ENCODE measurements around the gene ZNF32.

The ZNF32 gene

DNA sequence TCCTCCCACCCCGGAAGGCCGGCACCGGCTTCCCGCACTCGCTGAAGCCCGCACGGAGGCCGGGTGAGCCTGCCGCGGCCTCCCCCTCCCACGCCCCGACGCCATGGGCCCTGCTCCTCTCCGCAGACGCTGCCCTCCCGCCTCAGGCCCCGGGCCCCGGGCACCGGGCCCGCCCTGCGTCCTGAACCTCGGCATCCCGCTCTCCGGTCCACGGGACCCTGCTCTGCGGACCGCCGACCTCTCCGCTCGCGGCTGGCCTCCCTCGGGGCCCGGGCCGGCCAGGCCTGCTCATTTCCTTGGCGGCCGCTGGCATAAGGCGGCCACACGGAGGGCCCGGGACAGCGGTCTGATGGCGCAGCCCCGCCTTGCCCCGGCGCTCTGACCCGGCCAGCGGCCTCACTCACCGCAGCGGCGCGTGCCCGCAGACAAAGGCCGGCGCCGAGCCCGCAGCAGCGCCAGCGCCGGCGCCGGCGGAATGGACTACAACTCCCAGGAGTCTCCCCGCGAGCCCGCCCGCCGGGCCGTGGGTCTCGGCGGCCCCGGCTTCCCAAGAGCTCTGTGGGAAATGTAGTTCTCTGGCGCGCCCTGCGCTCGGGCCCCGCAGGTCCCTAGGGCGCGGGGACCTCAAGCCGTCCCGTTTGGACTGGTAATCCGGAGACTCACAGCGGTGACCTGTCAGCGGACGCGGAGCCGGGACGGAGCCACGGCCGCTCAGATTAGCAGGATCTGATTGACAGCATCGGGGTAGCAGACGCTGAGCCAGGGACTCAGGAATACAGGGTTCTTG, at the start of gene ZNF32:
TSS of gene ZNF32 (minus strand) at position 484 of the 787 bp plus-strand sequence. CDS start 2,748 bp downstream, outside the sequence.
- DNase-seq, result peak; percentile 44 to 56

GRCh38 chr10:43698156-43698555, 49.5 kb upstream of the ZNF32 start:
- no peak for DNase-seq

DNA sequence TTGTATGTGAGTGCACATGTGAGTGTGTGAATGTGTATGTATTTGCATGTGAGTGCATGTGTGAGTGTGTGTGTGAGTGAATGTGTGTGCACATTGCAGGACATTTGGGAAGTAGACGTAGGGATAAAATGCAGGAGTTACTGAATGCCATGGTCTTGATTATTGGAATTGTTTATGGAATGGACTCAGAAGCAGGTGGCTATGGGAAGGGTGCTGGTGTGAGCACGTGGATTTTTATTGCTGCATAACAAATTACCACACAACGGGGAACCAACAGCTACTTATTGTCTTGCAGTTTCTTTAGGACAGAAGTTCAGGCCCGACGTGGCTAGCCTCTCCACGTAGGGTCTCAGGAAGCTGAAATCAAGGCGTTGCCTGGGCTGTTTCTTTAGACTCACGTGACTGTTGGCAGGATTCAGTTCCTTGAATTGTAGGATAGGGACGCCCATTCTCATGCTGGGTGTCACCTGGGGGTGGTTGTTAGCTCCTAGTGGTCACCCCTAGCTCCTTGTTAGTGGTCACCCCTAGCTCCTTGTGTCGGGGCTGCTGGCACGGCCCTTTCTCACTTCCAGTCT, 48.3 kb upstream of the ZNF32 start:
- no peak for DNase-seq

- DNase-seq, result no peak
These were observed 47.0 kb upstream of the ZNF32 start for GRCh38 chr10:43695730-43696129.

GRCh38 chr10:43695321-43695720, 46.6 kb upstream of the ZNF32 start:
- no peak for DNase-seq

- DNase-seq, result no peak
These were observed 45.8 kb upstream of the ZNF32 start for GRCh38 chr10:43694526-43694925.

DNA sequence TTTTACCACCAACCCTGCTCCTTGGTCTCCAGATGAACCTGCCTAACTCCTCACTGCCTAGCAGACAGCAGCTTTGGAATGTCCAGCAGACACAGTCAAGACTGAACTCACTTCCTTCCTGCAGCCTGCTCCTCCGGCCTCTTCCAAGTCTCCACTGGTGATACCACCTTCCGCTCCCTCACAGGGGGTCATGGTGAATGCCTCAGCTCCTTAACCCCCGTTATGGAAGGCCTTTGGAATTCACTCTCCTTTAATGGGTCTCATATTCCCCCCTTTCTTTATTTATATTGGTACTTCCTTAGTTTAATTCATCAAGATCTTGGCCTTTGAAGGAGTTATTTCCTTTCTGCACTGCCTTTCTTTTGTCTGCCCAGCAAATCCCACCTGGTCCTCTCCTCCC, 44.9 kb upstream of the ZNF32 start:
- no peak for DNase-seq

DNA sequence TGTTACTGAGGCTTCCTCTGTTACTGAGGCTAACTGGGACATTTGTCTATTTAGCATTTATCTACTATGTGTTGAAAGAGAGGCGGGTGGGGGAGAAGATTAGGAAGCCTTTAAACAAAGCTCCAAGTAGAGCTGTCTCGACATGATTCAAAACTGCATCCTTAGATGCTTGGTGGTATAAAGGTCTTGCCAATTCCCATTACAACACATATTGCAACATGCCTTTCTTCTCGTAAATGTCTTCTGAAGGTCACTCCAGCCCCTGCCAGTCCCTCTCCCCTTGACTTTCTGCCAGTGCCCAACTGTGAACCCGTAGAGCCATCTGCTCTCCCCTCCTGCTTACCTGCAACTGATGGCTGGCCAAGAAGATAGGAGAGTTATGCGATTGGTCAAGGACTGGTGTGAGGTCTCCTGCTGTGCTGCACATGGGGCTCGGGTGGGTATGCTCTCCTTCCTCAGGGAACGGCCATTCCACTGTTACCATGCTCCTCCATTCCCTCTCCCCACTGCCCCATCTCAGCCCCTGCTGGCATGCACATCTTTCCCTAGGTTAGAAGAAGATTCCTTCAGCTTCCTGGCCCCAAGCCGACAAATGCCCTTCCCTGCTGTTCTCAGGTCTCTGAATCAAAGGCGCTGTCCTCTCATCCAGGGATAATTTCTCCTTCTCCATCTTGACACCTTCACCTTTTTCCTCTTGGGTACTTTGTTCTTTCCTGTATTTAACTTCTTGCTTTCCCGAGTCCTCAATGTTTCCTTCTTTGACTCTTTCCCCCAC, 43.6 kb upstream of the ZNF32 start:
- DNase-seq, result no peak

DNA sequence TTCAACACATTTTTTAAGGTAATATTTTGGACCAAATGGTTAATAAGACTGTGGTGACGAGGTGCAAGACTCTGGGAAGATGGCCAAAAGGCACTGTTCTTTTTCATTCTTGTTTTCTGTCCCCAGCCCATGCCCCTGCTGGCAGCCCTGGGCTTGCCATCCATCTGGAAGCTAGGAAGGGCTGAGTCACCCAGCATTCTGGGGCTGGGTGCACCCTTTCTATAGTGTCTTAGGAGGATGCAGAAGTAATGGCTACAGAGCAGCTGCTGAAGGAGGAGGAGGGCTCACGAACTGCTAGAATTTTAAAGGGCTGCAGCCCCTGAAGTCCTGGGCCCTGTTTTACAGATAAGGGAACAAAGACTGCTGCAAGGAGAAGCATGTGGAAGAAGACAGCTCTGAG, 42.8 kb upstream of the ZNF32 start:
- no peak for DNase-seq

GRCh38 chr10:43689955-43690771, 41.5 kb upstream of the ZNF32 start:
- peak; percentile 61 to 71 for DNase-seq

- DNase-seq, result peak; percentile 11 to 67
These were observed 40.9 kb upstream of the ZNF32 start for GRCh38 chr10:43689618-43689954.

DNA sequence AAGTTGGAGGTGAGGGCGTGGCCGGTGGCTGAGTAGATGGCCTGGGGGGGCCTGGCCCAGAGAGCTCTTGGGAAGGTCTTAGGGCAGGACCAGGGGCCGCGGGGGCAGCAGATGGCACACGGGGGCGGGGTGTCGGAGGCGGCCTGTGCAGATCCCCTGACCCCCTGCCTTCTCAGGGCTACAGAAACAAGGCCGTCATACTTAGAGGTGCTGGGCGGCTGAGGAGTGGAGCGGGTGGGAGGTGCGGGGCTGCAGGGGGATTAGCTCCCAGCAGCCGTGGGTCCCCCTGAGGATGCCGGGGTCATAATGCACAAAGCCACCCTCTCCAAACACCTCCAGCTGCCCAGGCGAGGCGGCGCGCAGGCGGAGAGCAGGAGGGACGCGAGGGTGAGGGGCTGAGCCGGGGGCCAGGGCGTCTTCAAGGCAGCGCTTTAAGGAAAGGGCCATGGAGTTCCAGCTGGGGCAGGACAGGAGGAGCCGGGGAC, 40.4 kb upstream of the ZNF32 start:
- no peak for DNase-seq

GRCh38 chr10:43688348-43688892, 39.7 kb upstream of the ZNF32 start:
- no peak for DNase-seq

DNA sequence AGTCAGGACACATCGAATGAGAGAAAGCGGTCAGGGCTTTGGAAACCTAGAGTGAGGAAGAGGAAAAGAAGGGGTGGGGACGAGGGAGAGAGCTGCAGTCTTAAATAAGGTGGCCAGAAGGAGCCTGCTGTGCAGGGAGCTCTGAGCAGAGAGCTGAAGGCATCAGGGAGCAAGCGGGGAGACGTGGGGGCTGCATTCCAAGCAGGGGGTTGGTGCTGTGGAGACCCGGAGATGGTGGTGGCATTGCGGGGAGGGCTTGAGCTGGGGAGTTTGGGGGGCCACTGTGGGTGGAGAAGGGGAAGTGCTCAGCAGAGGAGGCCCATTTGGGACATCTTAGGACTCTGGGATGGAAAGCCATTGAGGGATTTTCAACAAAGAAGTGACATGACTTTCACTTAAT, 38.7 kb upstream of the ZNF32 start:
- DNase-seq, result no peak

DNA sequence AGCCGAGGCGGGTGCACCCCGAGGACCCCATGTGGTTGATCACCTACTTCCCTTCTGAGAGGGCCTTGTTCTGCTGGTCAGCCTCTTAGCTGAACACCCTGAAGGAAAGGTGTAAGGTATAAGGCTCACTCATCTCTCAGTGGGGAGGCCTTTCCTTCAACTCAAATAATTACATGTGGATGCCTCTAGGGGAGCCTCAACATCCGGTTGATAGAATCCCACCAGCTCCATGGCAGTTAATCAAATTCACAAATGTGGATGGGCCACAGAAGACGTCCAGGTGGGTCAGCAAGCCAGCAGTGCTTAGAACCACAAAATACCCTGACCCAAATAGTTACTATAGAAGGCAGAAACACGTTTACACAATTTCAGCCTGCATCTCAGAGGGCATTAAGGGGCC, 37.7 kb upstream of the ZNF32 start:
- DNase-seq, result no peak

DNA sequence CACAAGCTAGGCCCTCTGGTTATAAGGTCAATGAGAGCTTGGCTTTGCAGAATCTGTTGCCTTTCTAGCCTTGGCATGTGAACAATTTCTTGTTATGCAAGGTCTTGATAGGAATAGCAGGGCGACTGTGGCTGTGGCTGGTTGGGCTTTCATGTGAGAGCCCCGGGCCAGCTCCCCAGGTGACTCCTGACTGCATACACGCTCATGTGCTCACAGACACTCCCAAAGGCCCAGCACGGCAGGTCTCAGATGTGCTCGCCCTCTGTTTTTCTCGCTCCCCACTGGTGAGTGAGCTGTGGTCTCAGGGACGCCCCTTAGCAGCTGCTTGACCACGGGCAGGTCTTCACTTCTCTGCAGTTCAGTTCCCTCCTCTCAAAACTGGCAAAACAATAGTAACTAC, 37.1 kb upstream of the ZNF32 start:
- DNase-seq, result no peak

GRCh38 chr10:43684292-43684559, 35.5 kb upstream of the ZNF32 start:
- no peak for DNase-seq

DNA sequence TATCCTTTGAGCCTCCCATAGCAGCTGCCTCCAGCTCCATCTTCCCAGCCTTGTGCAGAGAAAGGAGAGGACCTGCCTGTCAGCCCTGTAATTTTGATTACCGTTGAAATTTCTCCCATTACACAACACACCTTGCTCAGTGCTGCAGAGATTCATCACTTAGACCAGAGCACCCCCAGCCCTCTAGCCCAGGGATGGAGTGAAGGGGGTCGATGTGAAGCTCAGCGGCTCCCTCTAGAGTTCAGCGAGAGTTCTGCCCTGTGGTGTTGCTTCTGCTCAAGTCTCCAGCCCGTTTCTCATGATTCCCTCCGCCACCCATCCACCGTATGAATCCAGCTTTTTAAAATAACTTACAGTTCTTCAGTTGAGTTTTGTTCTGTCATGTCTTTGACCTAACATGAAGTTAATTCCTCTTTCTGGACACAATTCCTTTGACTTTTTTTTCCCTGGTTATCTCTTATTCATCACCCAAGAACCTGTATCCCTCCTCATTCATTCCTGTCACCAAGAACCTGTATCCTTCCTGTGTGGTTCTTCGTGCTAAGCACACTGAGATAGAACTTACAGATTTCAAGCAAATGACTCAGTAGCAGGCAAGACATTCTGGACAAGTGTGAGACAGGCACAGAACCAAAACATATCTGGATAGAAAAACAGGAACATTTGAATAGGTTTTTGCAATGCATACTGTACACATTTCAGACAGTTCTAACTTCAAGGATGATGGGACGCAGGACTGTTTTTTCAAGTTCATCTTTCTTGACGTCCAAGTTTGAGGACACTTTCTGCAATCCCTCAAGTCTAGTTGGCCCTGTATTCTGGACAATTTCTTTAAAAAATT, 35.0 kb upstream of the ZNF32 start:
- DNase-seq, result no peak

- no peak for DNase-seq
These were observed 34.3 kb upstream of the ZNF32 start for GRCh38 chr10:43682956-43683355.

DNA sequence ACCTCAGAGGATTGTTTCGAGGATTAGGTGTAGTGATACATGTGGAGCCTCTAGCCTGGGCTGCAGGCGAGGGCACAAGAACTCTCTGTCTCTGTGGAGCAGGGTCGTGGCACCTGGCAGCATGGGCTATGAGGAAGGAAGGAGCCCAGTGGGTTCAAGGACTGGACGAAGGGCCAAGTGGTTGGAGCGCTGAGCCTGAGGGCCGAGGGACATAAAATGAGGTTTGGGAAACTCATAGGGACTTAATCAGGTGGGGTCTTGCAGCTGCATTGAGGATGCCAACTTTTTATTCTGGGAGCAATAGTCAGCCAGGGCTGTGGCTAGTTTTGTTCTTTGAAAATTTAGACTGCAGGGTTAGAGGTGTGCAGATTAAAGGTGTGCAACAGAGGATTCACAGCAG, 33.0 kb upstream of the ZNF32 start:
- DNase-seq, result no peak

DNA sequence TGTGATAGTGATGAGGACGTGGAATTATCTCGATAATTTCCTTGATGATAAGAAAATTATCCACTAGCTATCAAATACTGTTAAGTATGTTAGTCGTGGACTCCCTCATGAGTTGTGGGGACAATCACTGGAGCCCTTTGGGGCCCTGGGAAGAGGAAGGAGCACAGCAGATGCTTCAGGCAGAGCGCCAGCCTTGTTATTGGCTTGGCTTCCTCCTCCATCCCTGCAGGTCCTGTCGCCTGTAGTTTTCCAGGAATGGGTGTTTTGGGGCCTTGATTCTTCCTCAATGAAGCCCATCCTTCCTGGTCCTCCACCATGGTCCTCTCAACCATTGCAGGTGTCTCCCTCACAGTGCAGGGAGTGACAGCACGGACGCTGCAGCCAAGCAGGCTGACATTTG, 32.5 kb upstream of the ZNF32 start:
- DNase-seq, result no peak

GRCh38 chr10:43680035-43680434, 31.4 kb upstream of the ZNF32 start:
- peak in 1 of 2 donors; percentile 0 for DNase-seq

Measured in bone marrow (tissue), 2 donors.